DMS 273 (cell line): ENCODE measurements around the gene CXXC5.

Experiments
- DNase-seq: peaks from one replicate; lab custom pipeline; 2025; ENCODE audit not compliant: unreplicated experiment; lab: John Stamatoyannopoulos, UW

CXXC5 gene

DNA sequence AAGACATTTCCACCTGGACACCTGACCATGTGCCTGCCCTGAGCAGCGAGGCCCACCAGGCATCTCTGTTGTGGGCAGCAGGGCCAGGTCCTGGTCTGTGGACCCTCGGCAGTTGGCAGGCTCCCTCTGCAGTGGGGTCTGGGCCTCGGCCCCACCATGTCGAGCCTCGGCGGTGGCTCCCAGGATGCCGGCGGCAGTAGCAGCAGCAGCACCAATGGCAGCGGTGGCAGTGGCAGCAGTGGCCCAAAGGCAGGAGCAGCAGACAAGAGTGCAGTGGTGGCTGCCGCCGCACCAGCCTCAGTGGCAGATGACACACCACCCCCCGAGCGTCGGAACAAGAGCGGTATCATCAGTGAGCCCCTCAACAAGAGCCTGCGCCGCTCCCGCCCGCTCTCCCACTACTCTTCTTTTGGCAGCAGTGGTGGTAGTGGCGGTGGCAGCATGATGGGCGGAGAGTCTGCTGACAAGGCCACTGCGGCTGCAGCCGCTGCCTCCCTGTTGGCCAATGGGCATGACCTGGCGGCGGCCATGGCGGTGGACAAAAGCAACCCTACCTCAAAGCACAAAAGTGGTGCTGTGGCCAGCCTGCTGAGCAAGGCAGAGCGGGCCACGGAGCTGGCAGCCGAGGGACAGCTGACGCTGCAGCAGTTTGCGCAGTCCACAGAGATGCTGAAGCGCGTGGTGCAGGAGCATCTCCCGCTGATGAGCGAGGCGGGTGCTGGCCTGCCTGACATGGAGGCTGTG is 32.4 kb downstream of the CXXC5 start:
- no peak for DNase-seq

DNA sequence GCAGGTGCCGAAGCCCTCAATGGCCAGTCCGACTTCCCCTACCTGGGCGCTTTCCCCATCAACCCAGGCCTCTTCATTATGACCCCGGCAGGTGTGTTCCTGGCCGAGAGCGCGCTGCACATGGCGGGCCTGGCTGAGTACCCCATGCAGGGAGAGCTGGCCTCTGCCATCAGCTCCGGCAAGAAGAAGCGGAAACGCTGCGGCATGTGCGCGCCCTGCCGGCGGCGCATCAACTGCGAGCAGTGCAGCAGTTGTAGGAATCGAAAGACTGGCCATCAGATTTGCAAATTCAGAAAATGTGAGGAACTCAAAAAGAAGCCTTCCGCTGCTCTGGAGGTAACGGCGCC is 32.9 kb downstream of the CXXC5 start:
- DNase-seq, result no peak

DNA sequence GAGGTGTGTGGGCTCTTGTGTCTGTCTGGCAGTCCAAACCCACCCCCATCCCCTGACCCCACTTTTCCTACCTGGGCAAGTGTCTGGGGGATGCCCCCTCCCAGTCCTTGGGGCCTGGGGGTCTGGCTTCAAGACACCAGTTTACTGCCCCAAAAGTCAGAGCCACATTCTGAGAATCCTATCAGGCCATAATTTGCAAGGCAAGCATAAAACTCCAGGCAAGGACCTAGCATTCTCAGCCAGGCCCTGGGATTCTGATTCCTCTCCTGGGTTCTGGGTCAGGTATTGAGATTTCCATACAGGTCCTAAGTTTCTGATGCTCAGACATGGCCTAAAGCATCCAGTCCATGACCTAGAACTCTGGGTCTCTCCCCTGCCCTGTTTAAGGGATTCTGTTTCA is 33.3 kb downstream of the CXXC5 start:
- DNase-seq, result no peak

DNA sequence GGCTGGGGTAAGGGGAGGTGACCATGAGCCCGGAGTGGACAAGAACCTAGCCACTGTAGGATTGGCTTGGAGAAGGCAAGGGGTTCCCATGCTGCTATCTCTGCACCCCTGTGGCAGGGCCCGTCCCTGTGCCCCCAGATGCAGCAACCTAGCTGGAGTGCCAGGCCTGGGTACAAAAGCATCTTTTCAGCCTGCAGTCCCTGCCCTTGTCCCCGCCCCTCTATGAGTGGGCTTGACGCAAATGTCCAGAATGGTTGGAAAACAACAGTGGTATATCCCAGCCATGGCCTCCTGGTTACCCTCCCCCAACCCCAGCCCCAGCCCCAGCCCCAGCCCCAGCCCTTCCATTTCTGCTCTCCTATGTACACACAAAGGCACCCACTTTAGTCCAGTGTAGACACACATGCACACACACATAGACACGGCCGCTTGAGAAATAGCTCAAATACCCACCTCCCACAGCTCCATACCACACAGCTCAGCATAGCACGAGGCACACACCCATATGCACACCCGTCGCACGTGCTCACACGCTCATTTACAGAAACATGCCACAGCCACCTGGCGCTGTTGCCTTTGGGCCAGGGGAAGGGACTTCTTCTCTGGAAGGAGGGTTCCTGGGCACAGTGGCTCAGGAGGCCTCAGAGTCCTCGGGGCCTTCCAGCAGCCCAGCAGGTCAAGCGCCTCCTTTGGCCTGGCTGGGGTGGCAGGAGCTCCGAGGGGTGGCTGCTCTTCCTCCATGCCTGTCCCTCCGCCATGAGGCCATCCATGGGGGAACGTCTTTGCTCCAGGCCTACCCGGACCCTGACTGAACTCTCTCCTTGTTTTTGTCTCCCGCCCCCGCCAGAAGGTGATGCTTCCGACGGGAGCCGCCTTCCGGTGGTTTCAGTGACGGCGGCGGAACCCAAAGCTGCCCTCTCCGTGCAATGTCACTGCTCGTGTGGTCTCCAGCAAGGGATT is 34.1 kb downstream of the CXXC5 start:
- DNase-seq, result no peak

DNA sequence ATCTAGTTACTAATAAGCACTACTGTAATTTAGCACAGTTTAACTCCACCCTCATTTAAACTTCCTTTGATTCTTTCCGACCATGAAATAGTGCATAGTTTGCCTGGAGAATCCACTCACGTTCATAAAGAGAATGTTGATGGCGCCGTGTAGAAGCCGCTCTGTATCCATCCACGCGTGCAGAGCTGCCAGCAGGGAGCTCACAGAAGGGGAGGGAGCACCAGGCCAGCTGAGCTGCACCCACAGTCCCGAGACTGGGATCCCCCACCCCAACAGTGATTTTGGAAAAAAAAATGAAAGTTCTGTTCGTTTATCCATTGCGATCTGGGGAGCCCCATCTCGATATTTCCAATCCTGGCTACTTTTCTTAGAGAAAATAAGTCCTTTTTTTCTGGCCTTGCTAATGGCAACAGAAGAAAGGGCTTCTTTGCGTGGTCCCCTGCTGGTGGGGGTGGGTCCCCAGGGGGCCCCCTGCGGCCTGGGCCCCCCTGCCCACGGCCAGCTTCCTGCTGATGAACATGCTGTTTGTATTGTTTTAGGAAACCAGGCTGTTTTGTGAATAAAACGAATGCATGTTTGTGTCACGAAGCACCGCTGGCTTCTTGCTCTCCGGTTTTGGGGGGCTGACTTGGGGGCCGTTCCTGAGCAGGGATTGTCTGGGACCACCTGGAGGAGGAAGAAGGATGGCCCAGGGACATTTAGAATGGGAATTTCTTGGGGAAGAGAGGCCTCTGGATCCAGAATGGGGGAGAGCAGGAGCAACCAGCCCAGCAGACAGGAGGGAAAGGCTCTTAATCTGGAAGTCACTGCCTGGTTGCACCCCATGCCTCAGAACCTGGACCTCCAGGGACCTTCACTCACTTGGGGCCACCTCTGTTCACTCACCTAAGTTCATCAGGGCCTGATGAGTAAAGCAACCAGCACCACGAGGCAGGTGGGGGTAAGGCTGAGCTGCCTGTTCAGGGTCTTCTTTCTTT is 35.4 kb downstream of the CXXC5 start:
- DNase-seq, result no peak

DNA sequence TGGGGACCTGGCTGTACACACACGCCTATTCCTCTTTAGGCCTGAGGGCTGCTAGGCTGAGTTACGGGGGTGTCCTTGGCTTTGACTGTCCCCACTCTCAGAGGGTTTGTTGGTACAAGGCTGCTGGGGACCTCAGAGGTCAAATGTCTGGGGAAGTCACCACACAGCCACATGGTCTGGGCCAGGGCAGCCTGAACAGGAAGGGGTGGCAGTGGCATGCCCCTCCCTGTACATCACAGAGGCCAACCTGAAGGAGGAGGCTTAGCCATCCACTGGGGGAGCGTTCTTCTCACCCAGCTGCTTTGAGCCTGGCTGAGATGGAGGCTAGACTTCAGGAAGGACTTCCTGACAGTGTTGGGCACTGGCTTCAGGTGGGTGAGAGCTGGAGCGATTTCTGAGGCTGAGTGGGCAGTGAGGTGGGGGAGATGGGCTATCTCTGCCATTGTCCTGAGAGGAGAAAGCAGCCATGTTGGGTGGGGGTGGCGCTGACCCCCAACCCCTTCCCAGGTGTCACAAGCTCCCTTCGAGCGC is 36.3 kb downstream of the CXXC5 start:
- DNase-seq, result no peak

DNA sequence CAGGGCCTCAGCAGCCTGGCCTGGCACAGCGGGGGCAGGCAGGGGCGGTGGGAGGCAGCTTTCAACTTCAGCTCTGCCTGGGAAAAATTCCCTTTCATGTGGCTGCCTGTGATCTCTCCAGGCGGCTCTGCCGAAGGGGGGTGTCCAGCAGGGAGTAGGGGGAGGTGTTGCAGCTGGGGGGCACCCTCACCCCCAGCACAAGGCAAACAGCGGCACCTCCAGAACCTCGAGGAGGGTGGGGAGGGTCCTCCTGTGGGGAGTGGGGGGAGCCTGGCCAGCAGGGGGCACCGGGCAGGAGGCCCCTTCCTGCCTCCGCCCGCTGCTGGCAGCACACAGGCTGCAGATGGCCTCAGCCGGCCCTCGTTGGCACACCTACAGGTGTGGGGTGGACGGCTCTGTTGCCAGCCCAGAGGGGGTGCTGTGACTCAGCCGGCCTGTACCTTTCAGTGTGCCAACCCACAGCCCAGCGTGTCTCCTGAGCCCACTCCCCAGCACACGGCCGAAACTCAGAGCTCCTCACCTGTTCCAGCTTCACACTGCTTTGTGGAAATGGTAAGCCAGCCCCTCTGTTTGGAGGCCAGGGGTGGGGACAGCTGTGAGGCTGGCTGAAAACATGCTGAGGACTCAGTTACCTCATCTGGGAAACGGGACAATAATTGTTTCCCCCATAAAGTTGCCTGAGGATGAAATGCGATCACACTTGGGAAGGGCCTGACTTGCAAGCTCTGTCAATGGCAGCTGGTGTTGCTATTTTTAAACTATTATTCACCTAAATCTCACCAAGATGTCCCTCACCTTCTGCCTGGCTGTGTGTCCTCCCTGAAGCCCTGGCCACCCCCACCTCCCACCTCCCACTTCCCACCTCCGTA is 37.0 kb downstream of the CXXC5 start:
- DNase-seq, result peak; percentile 90

DNA sequence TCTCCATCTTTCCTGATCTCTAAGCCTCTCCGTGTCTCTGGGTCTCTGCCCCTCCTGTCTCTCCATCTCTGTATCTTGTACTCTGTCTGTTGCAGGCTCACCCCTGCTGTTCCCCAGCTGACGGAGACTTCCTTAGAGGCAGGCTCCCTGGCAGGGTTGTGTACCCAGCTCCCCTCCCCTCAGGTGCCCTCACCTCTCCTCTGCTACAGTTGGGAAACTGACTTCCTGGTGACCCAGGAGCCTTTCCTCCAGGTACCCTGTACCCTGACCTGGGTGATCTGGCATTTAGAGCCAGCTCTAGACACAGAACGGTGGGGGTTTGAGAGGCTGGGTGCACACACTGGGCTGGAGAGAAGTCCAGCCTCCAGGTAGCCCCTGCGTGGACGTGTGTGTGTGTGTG is 37.7 kb downstream of the CXXC5 start:
- DNase-seq, result no peak

DNA sequence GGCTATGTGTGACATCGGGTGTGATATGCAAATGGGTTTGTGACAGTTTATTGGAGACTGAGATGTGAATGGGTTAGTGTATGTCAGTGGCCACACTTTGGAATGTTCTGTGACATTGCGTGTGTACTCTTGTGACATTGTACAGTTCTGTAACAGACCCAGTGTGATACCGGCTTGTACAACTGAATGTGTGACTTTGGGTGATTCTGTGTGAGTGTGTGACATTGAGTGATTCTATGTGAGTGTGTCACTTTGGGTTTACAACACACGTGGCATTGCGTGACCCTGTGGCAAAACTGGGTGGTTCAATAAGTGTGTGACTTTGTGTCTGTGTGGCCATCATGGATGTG is 38.2 kb downstream of the CXXC5 start:
- no peak for DNase-seq

DNA sequence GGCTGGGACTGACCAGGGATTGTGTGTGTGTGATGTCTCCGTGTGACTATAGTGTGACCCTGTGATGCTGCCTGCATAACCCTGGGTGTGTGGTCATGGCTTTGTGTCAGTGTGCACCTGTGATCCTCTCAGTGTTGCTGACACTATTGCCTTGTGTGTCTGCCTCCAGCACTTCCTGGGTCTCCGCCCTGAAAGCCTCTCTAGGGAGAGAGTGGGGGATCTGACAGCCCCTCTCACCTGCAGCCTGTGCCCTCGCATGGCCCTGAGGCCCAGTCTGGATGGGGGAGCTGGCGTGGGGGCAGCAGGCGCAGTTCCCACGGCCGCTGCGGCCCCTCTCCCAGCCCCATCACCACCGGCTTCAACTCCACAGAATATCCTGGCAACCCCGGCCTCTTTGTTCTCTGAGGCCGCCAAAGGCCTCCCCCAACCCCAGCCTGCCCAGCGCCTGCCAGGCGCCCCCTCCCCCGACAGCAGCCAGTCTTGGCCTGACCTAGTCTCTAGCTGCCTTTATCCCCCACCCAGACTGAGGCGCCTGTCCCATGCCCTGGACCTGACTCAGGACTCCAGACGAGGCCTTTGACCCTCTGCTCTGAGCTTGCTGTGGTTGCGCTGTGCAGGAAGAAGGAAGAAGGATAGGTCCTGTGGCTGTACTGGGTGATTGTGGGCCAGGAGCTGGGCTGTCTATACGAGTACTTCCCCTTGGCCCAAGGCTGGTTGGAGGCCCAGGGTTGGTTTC is 38.7 kb downstream of the CXXC5 start:
- DNase-seq, result no peak

DNA sequence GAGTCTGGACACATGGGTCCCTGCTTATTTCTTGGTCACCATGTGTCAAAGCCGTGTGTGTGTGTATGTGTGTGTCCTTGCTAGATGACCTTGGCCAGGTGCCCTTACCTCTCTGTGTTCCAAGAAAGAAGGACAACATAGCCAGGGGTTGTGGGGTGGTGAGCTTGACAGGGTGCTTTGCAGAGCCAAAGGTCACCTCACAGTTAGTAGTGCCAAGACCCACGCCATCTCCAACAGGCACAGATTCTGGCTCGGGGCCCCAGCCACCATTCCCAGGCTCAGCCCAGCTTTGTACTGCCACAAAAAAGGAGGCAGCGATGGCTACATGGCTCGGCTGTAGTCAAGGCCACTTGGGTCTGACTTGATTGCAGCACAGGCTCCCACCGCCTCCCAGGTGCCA is 39.5 kb downstream of the CXXC5 start:
- no peak for DNase-seq

DNA sequence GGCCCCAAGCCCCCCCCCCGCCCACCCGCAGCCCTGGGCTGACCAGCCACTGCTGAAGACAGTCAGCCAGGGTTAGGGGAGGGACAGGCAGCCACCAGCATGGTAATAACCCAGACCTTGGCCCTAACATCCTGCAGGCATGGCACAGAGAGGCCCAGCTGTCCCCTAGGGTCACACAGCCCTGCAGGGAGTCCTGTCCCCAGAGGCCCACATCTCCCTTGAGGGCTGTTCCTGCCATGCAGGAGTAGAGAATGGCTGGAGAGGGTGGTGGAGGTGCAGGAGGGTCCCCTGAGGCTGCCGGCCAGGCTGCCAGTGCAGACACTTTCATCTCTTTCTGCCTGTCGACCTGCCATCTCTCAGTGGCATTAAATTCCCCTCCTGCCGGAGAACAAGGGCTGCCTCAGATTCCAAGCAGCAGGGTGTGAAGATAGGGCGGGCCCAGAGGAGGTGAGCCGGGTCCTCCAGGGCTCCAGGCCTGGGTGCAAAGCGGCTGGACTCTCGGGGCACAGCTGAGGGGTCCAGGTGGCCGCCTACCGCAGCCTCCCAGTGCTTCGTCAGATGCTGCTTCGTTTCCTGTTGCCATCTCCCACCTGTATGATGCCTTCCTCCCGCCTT is 40.0 kb downstream of the CXXC5 start:
- DNase-seq, result no peak

DNA sequence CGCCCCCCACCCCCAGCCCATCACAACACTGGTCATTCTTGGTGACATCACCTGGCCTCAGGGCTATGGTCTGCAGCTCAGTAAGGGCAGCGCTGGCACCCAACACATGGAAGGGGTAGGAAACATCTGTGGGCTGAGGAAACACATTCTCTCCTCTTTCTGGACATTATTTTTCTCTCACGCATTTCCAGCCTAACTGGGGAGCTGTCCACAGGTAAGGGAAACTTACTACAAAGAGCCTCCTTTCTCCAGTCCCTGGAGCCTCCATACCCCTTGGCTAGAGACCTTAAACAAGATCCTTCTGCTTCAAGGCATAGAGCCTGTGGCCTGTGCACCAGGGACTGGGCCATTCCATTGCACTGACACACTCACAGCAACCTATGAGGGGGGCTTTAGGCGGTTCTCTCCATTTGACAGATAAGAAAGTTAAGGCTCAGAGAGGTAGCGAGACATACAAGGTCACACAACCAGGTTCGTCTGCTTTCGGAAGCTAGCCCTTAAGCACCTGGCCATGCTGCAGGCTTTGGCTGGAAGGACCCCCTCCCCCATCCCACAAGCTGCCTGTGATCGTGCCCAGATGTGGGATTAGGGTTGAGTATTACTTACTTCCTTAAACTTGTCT is 40.7 kb downstream of the CXXC5 start:
- DNase-seq, result no peak

DNA sequence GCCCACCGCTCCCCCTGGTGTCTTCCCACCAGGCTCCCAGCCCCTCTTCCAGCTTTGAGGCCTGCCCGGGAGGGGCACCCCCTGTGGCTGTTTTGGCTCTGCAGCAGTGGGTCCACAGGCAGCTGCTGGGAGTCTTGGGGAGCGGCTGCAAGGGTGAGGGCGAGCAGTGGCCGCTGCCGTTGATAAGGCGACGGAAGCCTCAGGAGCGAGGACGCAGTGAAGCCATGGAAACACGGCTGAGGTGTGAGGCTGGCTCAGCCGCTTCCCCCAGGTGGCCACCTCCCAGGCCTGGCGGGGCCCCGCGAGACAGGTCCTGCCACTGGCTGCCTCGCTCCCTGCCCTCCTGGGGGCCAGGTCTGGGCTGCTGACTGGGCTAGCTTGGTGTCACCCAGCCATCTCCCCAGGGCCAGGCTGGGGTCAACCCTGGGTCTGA is 41.5 kb downstream of the CXXC5 start:
- DNase-seq, result peak; percentile 70

DNA sequence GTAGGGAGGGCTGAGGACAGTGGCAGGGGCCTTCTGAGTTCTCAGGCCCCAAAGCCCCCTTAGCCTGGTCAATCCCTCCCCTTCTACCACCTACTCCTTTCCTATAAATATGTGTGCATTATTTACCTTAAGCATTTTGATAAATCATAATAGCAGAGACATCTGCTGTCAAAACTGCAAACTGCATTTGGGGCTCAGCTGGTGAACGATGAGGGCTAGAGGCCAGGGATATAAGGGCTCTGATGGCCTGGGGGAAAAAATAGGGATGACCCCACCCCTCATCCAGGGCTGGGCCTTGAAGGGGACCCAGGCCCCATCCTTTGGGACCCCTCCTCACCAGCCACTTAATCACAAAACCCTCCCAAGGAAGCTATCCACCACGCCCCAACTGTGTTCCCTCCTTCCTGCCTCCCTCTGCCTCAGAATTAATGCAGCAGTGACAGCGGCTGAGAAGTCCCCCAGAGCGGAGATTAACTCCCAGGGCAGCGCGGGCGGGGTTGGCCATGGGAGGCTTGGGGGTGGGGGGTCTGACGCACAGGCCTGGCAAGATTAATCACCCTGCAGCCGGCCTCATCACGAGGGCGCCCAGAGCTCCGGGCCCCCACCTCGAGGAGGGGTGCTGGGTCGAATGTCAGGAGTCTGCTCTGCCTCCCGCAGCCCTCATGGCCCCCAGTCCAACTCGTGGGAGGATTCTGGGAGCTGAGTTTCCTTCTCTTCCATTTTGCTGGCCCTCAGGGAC is 42.1 kb downstream of the CXXC5 start:
- DNase-seq, result peak; percentile 73

DNA sequence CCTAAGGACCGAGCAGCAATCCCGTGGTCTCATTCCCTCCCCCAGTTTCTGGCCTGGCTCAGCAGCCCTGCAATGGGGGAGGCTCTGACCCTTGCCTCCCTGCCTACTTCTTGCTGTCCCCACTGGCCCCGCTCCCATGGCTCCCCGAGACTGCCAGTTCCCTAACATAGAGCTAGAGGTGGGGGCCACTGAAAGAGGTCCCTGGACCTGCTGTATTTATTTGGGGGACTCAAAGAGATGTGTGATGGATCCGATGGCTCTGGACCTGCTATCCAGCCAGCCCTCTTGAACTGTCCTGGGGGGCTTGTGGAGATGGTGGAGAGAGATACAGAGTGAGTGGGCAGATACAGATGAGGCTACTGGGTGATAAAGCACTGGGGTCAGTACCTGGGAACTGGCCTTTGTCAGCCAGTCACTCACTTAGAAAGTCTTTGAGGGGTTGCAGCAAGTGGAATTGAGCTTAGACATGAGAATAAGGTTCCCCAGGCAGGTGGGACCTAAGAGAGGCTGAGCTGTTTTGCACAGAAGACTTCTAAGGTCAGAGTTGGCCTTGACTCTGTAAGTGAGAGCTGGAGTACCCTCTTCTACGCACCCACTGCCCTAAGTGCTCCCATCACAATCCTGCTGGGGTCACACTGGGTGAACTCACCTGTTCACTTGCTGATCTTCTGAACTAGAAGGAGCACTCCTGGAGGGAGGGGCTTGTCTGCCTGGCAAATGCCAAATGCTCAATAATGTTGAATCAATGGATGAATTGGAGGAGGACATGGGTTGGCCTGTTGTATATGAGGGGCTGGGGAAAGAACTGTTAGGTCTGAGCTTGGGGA is 42.9 kb downstream of the CXXC5 start:
- DNase-seq, result no peak

DNA sequence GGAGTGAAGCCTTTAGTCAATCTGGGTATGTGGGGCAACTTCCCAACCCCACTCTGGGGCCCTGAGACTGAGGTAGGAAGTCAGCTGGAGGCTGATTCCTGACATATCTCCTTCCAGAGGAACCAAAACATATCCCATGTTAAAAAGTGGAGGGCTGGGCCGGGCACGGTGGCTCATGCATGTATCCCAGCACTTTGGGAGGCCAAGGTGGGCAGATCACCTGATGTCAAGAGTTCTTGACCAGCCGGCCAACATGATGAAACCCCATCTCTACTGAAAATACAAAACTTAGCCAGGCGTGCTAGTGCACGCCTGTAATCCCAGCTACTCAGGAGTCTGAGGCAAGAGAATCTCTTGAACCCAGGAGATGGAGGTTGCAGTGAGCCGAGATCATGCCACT is 44.0 kb downstream of the CXXC5 start:
- DNase-seq, result no peak
